ENCODE data around the gene PRTN3.

The PRTN3 gene

GRCh38 chr19:803686-804418 is 36.9 kb upstream of the PRTN3 start:
- FAIRE-seq = no peak

GRCh38 chr19:804419-805165 is 36.2 kb upstream of the PRTN3 start:
- FAIRE-seq = no peak

GRCh38 chr19:805166-805551 is 35.6 kb upstream of the PRTN3 start:
- FAIRE-seq = no peak

- FAIRE-seq = no peak
These were observed 34.9 kb upstream of the PRTN3 start for GRCh38 chr19:805600-806550.

GRCh38 chr19:806815-807421 is 33.9 kb upstream of the PRTN3 start:
- FAIRE-seq = no peak

GRCh38 chr19:807627-808422 is 33.0 kb upstream of the PRTN3 start:
- FAIRE-seq = no peak

- no peak for FAIRE-seq
These were observed 32.4 kb upstream of the PRTN3 start for GRCh38 chr19:808423-808775.

GRCh38 chr19:810077-810855 is 30.5 kb upstream of the PRTN3 start:
- no peak for FAIRE-seq

GRCh38 chr19:810883-811489 is 29.8 kb upstream of the PRTN3 start:
- FAIRE-seq = no peak

GRCh38 chr19:811506-812048 is 29.2 kb upstream of the PRTN3 start:
- FAIRE-seq = no peak

- FAIRE-seq = no peak
These were observed 28.6 kb upstream of the PRTN3 start for GRCh38 chr19:812049-812746.

- no peak for FAIRE-seq
These were observed 28.0 kb upstream of the PRTN3 start for GRCh38 chr19:812747-813218.

GRCh38 chr19:813219-814151 is 27.3 kb upstream of the PRTN3 start:
- no peak for FAIRE-seq

- no peak for FAIRE-seq
These were observed 26.4 kb upstream of the PRTN3 start for GRCh38 chr19:814152-815078.

- FAIRE-seq = no peak
These were observed 25.6 kb upstream of the PRTN3 start for GRCh38 chr19:815079-815774.

- no peak for FAIRE-seq
These were observed 24.9 kb upstream of the PRTN3 start for GRCh38 chr19:815775-816499.
